ENCODE results near the gene TTBK1. TPM values are rescaled to one million over a fixed set of nuclear protein-coding genes. Genes with fewer than 3 reads are reported as not detected.

TTBK1 gene
- total and polyA plus RNA-seq, 12 donors = 0.17 to 5.4 (median 0.65) TPM

- H3K27ac ChIP-seq = no peak within 1 kb of the TSS
- DNase-seq = peak in 3 of 7 donors; percentile 21 to 52 (median 36)
- TF ChIP-seq CTCF (IDR thresholded peaks at IDR 0.05) (no peak), POLR2A (IDR thresholded peaks at IDR 0.05) (no peak)
- peaks cover 0 to 6% of the 10 kb centered on the region in 2 donors for H3K4me1 ChIP-seq (replicated peaks in 1 of 2)
- H3K27me3 ChIP-seq = no peaks in the 10 kb centered on the region
- peak within 1 kb of the TSS in 1 of 4 donors; percentile 44 for H3K4me3 ChIP-seq
- H3K36me3 ChIP-seq (replicated peaks in 1 of 2) = no peaks in the 10 kb centered on the region
- 0 to 14% (median 11%) methylated on average over 1 to 39 of the region's 39 CpGs for WGBS, 4 donors
- intact Hi-C loops (cut with DNase I) = no loop called here
- H3K9me3 ChIP-seq (replicated peaks in 1 of 3) = no peaks in the 10 kb centered on the region
These were observed 65.1 kb downstream of the TTBK1 start, which contains the start of gene CRIP3 for GRCh38 chr6:43308101-43308989. Gene CRIP3 (minus strand): TSS chr6:43308826. CDS start chr6:43308792, 34 bp downstream.

GRCh38 chr6:43308990-43309477 lies 65.8 kb downstream of the TTBK1 start:
- 40 to 57% (median 41%) methylated on average over 6 to 9 of the region's 9 CpGs for WGBS, 4 donors
- H3K27ac ChIP-seq = no peak overlapping the region
- H3K36me3 ChIP-seq (replicated peaks in 1 of 2) = no peaks in the 10 kb centered on the region
- DNase-seq = no peak
- no peaks in the 10 kb centered on the region for H3K9me3 ChIP-seq (replicated peaks in 1 of 3)
- TF ChIP-seq CTCF (IDR thresholded peaks at IDR 0.05) (no peak), POLR2A (IDR thresholded peaks at IDR 0.05) (no peak)
- H3K4me1 ChIP-seq (replicated peaks in 1 of 2) = peaks cover 0 to 6% of the 10 kb centered on the region in 2 donors
- H3K4me3 ChIP-seq = peak overlapping the region in 1 of 4 donors; percentile 44
- no peaks in the 10 kb centered on the region for H3K27me3 ChIP-seq
- intact Hi-C loops (cut with DNase I) = no loop called here

- DNase-seq = no peak
- Histone ChIP-seq H3K4me1 (replicated peaks in 1 of 2) (peaks cover 0 to 6% of the 10 kb centered on the region in 2 donors), H3K36me3 (replicated peaks in 1 of 2) (no peaks in the 10 kb centered on the region), H3K9me3 (replicated peaks in 1 of 3) (no peaks in the 10 kb centered on the region), H3K4me3 (no peak overlapping the region), H3K27me3 (no peaks in the 10 kb centered on the region), H3K27ac (no peak overlapping the region)
- intact Hi-C loops (cut with DNase I) = no loop called here
- TF ChIP-seq CTCF (IDR thresholded peaks at IDR 0.05) (no peak), POLR2A (IDR thresholded peaks at IDR 0.05) (no peak)
- WGBS, 4 donors = 95 to 100% (median 98%) methylated on average over 2 of the region's 2 CpGs
These were observed 66.9 kb downstream of the TTBK1 start for GRCh38 chr6:43310134-43310533.

- DNase-seq = no peak
- peaks cover 0 to 6% of the 10 kb centered on the region in 2 donors for H3K4me1 ChIP-seq (replicated peaks in 1 of 2)
- no peak overlapping the region for H3K27ac ChIP-seq
- intact Hi-C loops (cut with DNase I) = no loop called here
- no peaks in the 10 kb centered on the region for H3K36me3 ChIP-seq (replicated peaks in 1 of 2)
- no peak for TF ChIP-seq POLR2A (IDR thresholded peaks at IDR 0.05)
- no peak for TF ChIP-seq CTCF (IDR thresholded peaks at IDR 0.05)
- H3K9me3 ChIP-seq (replicated peaks in 1 of 3) = no peaks in the 10 kb centered on the region
- no peaks in the 10 kb centered on the region for H3K27me3 ChIP-seq
- no peak overlapping the region for H3K4me3 ChIP-seq
These were observed 67.3 kb downstream of the TTBK1 start for GRCh38 chr6:43310624-43311023.
